LNCaP clone FGC (cell line): ENCODE data around the gene S100A3.

ENCODE experiments used
- DNase-seq: peaks from one replicate; pipeline ENCODE4 v3.0.0-alpha.2; 2011; ENCODE audit warnings: low read depth
- H3K4me3 ChIP-seq: 2 replicates; pipeline ENCODE4 v1.5.1; 2011; ENCODE audit warnings: mild to moderate bottlenecking, low read depth, low read length, control low read depth
- CTCF ChIP-seq: IDR thresholded peaks from 2 replicates; pipeline ENCODE4 v1.5.1; 2012; ENCODE audit warnings: mild to moderate bottlenecking; ENCODE audit not compliant: control insufficient read depth, insufficient read depth; ENCODE audit errors: extremely low read depth

The S100A3 gene

GRCh38 chr1:153536012-153536670, 12.9 kb downstream of the S100A3 start:
- no peak for DNase-seq
- no peak for TF ChIP-seq CTCF
- no peak overlapping the region for H3K4me3 ChIP-seq

GRCh38 chr1:153535242-153536011, 13.6 kb downstream of the S100A3 start, which contains the start of gene S100A6:
TSS of gene S100A6 (minus strand) at chr1:153535991. CDS start at chr1:153535339, 652 bp downstream.
- no peak within 1 kb of the TSS for H3K4me3 ChIP-seq
- no peak for TF ChIP-seq CTCF
- no peak for DNase-seq

- no peak for TF ChIP-seq CTCF
- no peak for DNase-seq
- no peak overlapping the region for H3K4me3 ChIP-seq
Observed at GRCh38 chr1:153534925-153535241, 14.2 kb downstream of the S100A3 start.

GRCh38 chr1:153534226-153534924, 14.7 kb downstream of the S100A3 start:
- TF ChIP-seq CTCF: no peak
- DNase-seq: no peak
- H3K4me3 ChIP-seq: no peak overlapping the region

GRCh38 chr1:153533689-153534201, 15.3 kb downstream of the S100A3 start:
- no peak for TF ChIP-seq CTCF
- DNase-seq: no peak
- no peak overlapping the region for H3K4me3 ChIP-seq

- peak; percentile 44 for TF ChIP-seq CTCF
- no peak overlapping the region for H3K4me3 ChIP-seq
- no peak for DNase-seq
Observed at GRCh38 chr1:153532769-153533599, 16.1 kb downstream of the S100A3 start.
